CD4-positive, alpha-beta T cell treated with Interleukin-15 for 1 hour (primary cell): Measurements from ENCODE around the gene CCSER1.
A peak's percentile ranks its signal among the peaks of the same experiment; 100 is the strongest.

ENCODE experiments used
- DNase-seq: peaks from one replicate; pipeline ENCODE4 v3.0.0-alpha.2; 2020

CCSER1 gene

GRCh38 chr4:90127223-90127705 lies at the start of gene CCSER1:
Gene CCSER1, plus strand, starts transcription at chr4:90127394.
- peak; percentile 80 for DNase-seq

GRCh38 chr4:90078440-90078839 lies 48.8 kb upstream of the CCSER1 start:
- no peak for DNase-seq

- no peak for DNase-seq
Observed at GRCh38 chr4:90080116-90080515, 47.1 kb upstream of the CCSER1 start.

- no peak for DNase-seq
Observed at GRCh38 chr4:90081432-90082144, 45.6 kb upstream of the CCSER1 start.

GRCh38 chr4:90082449-90082848 lies 44.7 kb upstream of the CCSER1 start:
- no peak for DNase-seq

GRCh38 chr4:90084277-90084966 lies 42.8 kb upstream of the CCSER1 start:
- DNase-seq = no peak

GRCh38 chr4:90084967-90085295 lies 42.3 kb upstream of the CCSER1 start:
- DNase-seq = no peak

- DNase-seq = no peak
Observed at GRCh38 chr4:90093526-90093925, 33.7 kb upstream of the CCSER1 start.

GRCh38 chr4:90095000-90095399 lies 32.2 kb upstream of the CCSER1 start:
- no peak for DNase-seq

GRCh38 chr4:90099812-90100211 lies 27.4 kb upstream of the CCSER1 start:
- DNase-seq = peak; percentile 48

GRCh38 chr4:90103991-90104390 lies 23.2 kb upstream of the CCSER1 start:
- no peak for DNase-seq

- DNase-seq = no peak
Observed at GRCh38 chr4:90105274-90105673, 21.9 kb upstream of the CCSER1 start.

- no peak for DNase-seq
Observed at GRCh38 chr4:90112715-90113114, 14.5 kb upstream of the CCSER1 start.

- DNase-seq = no peak
Observed at GRCh38 chr4:90113881-90114457, 13.2 kb upstream of the CCSER1 start.

GRCh38 chr4:90118527-90119195 lies 8.5 kb upstream of the CCSER1 start:
- no peak for DNase-seq

GRCh38 chr4:90120037-90120436 lies 7.2 kb upstream of the CCSER1 start:
- no peak for DNase-seq

- DNase-seq = no peak
Observed at GRCh38 chr4:90120815-90121214, 6.4 kb upstream of the CCSER1 start.

GRCh38 chr4:90121676-90122354 lies 5.4 kb upstream of the CCSER1 start:
- DNase-seq = no peak

GRCh38 chr4:90122355-90122748 lies 4.8 kb upstream of the CCSER1 start:
- DNase-seq = no peak

GRCh38 chr4:90124276-90124675 lies 2.9 kb upstream of the CCSER1 start:
- no peak for DNase-seq

GRCh38 chr4:90126805-90127204 lies 389 bp upstream of the CCSER1 start:
- no peak for DNase-seq

- DNase-seq = no peak
Observed at GRCh38 chr4:90127706-90128345, 632 bp downstream of the CCSER1 start.
